Measurements from ENCODE around the gene C5. TPM values are rescaled to one million over a fixed set of nuclear protein-coding genes. Genes with fewer than 3 reads are reported as not detected.

The C5 gene
- polyA plus RNA-seq, 1 of the 3 experiments (the other 2 are of a cell fraction) = 1.8 TPM

DNA sequence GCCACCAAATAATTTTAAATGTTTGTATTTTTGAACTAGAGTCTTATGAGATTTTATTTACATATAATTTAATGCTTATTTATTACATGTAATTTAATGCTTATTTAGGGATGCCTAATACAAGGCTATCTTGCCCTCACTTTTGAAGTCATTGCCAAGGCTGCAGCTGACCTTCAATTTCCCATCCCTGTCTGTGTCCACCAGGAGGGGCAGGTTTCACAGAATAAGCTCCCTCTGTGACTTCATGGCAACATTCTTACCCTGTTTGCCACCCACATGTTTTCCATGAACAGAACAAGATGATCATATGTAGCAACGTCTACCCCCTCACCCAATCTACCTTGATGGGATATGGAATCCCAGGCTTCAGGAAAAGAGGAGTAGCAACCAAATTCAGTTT is 27.0 kb downstream of the C5 start:
- POLR2A ChIA-PET = no interaction called here
- H3K9ac ChIP-seq = no peak overlapping the region
- WGBS (ENCODE audit: low lambda C conversion rate) = 80% methylated on average over 1 of the region's 1 CpG
- no peak overlapping the region for H3K4me2 ChIP-seq
- H3K4me1 ChIP-seq (ENCODE audit: control insufficient read depth in 1 of 2, insufficient read depth in 2 of 2, low read depth in 1 of 2, low read length in 1 of 2) = no peaks in the 10 kb centered on the region
- H3K27me3 ChIP-seq (ENCODE audit: insufficient read depth) = no peaks in the 10 kb centered on the region
- CTCF ChIA-PET = interaction anchor here (5.4 kb wide), 1 partner anchor 37 kb away, joined by 23 read pairs; no protein-coding TSS in a partner anchor
- no peaks in the 10 kb centered on the region for H3K9me3 ChIP-seq
- H3K4me3 ChIP-seq (ENCODE audit: low read depth in 2 of 2, low read length in 1 of 2) = no peak overlapping the region
- no peaks in the 10 kb centered on the region for H3F3A ChIP-seq (replicated peaks; ENCODE audit: insufficient read depth)
- H3K36me3 ChIP-seq (replicated peaks in 1 of 2; ENCODE audit: control insufficient read depth in 1 of 2, insufficient read depth in 2 of 2, low read length in 1 of 2) = no peaks in the 10 kb centered on the region
- no peaks in the 10 kb centered on the region for H3K9me2 ChIP-seq
- no peak overlapping the region for H2AFZ ChIP-seq (ENCODE audit: low read depth)
- no peaks in the 10 kb centered on the region for H4K20me1 ChIP-seq (ENCODE audit: insufficient read depth)
- DNase-seq = peak; percentile 23
- TF ChIP-seq, protein P1, sequence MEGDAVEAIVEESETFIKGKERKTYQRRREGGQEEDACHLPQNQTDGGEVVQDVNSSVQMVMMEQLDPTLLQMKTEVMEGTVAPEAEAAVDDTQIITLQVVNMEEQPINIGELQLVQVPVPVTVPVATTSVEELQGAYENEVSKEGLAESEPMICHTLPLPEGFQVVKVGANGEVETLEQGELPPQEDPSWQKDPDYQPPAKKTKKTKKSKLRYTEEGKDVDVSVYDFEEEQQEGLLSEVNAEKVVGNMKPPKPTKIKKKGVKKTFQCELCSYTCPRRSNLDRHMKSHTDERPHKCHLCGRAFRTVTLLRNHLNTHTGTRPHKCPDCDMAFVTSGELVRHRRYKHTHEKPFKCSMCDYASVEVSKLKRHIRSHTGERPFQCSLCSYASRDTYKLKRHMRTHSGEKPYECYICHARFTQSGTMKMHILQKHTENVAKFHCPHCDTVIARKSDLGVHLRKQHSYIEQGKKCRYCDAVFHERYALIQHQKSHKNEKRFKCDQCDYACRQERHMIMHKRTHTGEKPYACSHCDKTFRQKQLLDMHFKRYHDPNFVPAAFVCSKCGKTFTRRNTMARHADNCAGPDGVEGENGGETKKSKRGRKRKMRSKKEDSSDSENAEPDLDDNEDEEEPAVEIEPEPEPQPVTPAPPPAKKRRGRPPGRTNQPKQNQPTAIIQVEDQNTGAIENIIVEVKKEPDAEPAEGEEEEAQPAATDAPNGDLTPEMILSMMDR (IDR thresholded peaks at IDR 0.05) = peak; percentile 39
- no peak for TF ChIP-seq GATA2 (CRISPR knock-in tag; IDR thresholded peaks at IDR 0.05)
- no peak for TF ChIP-seq TCF12 (IDR thresholded peaks at IDR 0.05)
- no peak for TF ChIP-seq FOXM1 (IDR thresholded peaks at IDR 0.05; ENCODE audit: low read depth)
- TF ChIP-seq TAF1 (IDR thresholded peaks at IDR 0.05; ENCODE audit: borderline replicate concordance, low read depth, low read length) = no peak
- TF ChIP-seq RAD21 (IDR thresholded peaks at IDR 0.05; ENCODE audit: low read length) = peak; percentile 44
- no peak overlapping the region for H3K27ac ChIP-seq (ENCODE audit: low read depth in 2 of 2, low read length in 1 of 2)
- no peaks in the 10 kb centered on the region for H3K79me2 ChIP-seq (ENCODE audit: insufficient read depth)

DNA sequence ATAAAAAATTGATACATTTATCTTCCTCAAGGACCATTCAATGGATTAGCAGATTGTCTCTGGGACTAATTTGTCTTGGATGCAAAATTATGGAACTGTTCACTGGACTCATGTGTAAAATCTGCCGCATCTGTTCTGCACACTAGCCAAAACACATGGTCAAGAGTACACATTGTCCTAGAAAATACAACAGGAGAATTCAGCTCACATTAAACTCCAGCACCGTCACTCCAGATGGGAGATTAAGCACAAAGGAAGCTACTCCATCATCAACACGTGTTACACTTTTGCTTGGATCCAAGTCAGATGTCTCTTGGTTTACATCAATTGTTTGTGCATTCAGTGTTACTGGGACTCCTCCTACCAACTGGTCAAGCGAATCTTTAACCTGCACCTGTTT is 28.8 kb downstream of the C5 start:
- Histone ChIP-seq H3K27ac (ENCODE audit: low read depth in 2 of 2, low read length in 1 of 2) (no peak overlapping the region), H3K9me2 (no peaks in the 10 kb centered on the region), H3F3A (replicated peaks; ENCODE audit: insufficient read depth) (no peaks in the 10 kb centered on the region), H4K20me1 (ENCODE audit: insufficient read depth) (no peaks in the 10 kb centered on the region), H3K9ac (no peak overlapping the region), H3K27me3 (ENCODE audit: insufficient read depth) (no peaks in the 10 kb centered on the region), H3K4me3 (ENCODE audit: low read depth in 2 of 2, low read length in 1 of 2) (no peak overlapping the region), H3K36me3 (replicated peaks in 1 of 2; ENCODE audit: control insufficient read depth in 1 of 2, insufficient read depth in 2 of 2, low read length in 1 of 2) (peaks cover 0 to 3% of the 10 kb centered on the region in 2 experiments), H3K4me1 (ENCODE audit: control insufficient read depth in 1 of 2, insufficient read depth in 2 of 2, low read depth in 1 of 2, low read length in 1 of 2) (no peaks in the 10 kb centered on the region), H3K9me3 (no peaks in the 10 kb centered on the region), H3K79me2 (ENCODE audit: insufficient read depth) (no peaks in the 10 kb centered on the region), H3K4me2 (no peak overlapping the region), H2AFZ (ENCODE audit: low read depth) (no peak overlapping the region)
- no peak for DNase-seq
- POLR2A ChIA-PET = no interaction called here
- CTCF ChIA-PET = interaction anchor here (1.2 to 5.4 kb wide), 2 partner anchors 13 to 39 kb away, joined by 4 to 23 read pairs; no protein-coding TSS in a partner anchor
- 88% methylated on average over 4 of the region's 4 CpGs for WGBS (ENCODE audit: low lambda C conversion rate)
- TF ChIP-seq YY1 (IDR thresholded peaks at IDR 0.05; ENCODE audit: low read depth) (no peak), EP300 (IDR thresholded peaks at IDR 0.05; ENCODE audit: borderline replicate concordance in 1 of 2, low read depth in 1 of 2, low read length in 1 of 2) (no peak), FOXM1 (IDR thresholded peaks at IDR 0.05; ENCODE audit: low read depth) (no peak), NRF1 (IDR thresholded peaks at IDR 0.05; ENCODE audit: low read depth, low read length) (no peak), RFX5 (IDR thresholded peaks at IDR 0.05; ENCODE audit: low read length) (no peak), GATA2 (CRISPR knock-in tag; IDR thresholded peaks at IDR 0.05) (no peak), TEAD4 (IDR thresholded peaks at IDR 0.05; ENCODE audit: borderline replicate concordance, insufficient read depth) (no peak), POLR2AphosphoS5 (IDR thresholded peaks at IDR 0.05; ENCODE audit: low read depth, low read length) (no peak), TAF1 (IDR thresholded peaks at IDR 0.05; ENCODE audit: borderline replicate concordance, low read depth, low read length) (no peak), EZH2phosphoT487 (IDR thresholded peaks at IDR 0.05; ENCODE audit: borderline replicate concordance, low read depth) (no peak)
- TF ChIP-seq, protein P1 (IDR thresholded peaks at IDR 0.05) = no peak
- TF ChIP-seq, protein P2, sequence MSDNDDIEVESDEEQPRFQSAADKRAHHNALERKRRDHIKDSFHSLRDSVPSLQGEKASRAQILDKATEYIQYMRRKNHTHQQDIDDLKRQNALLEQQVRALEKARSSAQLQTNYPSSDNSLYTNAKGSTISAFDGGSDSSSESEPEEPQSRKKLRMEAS (IDR thresholded peaks at IDR 0.05; ENCODE audit: low read depth) = no peak
- TF ChIP-seq, protein P3, sequence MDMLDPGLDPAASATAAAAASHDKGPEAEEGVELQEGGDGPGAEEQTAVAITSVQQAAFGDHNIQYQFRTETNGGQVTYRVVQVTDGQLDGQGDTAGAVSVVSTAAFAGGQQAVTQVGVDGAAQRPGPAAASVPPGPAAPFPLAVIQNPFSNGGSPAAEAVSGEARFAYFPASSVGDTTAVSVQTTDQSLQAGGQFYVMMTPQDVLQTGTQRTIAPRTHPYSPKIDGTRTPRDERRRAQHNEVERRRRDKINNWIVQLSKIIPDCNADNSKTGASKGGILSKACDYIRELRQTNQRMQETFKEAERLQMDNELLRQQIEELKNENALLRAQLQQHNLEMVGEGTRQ (IDR thresholded peaks at IDR 0.05; ENCODE audit: borderline replicate concordance, low read depth, low read length) = no peak
- TF ChIP-seq, protein P4, sequence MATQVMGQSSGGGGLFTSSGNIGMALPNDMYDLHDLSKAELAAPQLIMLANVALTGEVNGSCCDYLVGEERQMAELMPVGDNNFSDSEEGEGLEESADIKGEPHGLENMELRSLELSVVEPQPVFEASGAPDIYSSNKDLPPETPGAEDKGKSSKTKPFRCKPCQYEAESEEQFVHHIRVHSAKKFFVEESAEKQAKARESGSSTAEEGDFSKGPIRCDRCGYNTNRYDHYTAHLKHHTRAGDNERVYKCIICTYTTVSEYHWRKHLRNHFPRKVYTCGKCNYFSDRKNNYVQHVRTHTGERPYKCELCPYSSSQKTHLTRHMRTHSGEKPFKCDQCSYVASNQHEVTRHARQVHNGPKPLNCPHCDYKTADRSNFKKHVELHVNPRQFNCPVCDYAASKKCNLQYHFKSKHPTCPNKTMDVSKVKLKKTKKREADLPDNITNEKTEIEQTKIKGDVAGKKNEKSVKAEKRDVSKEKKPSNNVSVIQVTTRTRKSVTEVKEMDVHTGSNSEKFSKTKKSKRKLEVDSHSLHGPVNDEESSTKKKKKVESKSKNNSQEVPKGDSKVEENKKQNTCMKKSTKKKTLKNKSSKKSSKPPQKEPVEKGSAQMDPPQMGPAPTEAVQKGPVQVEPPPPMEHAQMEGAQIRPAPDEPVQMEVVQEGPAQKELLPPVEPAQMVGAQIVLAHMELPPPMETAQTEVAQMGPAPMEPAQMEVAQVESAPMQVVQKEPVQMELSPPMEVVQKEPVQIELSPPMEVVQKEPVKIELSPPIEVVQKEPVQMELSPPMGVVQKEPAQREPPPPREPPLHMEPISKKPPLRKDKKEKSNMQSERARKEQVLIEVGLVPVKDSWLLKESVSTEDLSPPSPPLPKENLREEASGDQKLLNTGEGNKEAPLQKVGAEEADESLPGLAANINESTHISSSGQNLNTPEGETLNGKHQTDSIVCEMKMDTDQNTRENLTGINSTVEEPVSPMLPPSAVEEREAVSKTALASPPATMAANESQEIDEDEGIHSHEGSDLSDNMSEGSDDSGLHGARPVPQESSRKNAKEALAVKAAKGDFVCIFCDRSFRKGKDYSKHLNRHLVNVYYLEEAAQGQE (IDR thresholded peaks at IDR 0.05; ENCODE audit: low read depth, low read length) = no peak
- TF ChIP-seq, protein P5, sequence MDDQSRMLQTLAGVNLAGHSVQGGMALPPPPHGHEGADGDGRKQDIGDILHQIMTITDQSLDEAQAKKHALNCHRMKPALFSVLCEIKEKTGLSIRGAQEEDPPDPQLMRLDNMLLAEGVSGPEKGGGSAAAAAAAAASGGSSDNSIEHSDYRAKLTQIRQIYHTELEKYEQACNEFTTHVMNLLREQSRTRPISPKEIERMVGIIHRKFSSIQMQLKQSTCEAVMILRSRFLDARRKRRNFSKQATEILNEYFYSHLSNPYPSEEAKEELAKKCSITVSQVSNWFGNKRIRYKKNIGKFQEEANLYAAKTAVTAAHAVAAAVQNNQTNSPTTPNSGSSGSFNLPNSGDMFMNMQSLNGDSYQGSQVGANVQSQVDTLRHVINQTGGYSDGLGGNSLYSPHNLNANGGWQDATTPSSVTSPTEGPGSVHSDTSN (IDR thresholded peaks at IDR 0.05) = no peak

All from SK-N-SH (cell line).